Measurements from ENCODE around the gene NGEF.
"Not testable (repeated sequence)": the region's sequence is repeated elsewhere in the genome, so short reads cannot be mapped to it uniquely, and the experiment has no call there.

NGEF gene

GRCh38 chr2:233056961-233057605, 44.0 kb upstream of the NGEF start:
- H3K4me1 ChIP-seq (ENCODE audit: control insufficient read depth in 5 of 5, insufficient read depth in 5 of 5, low read length in 5 of 5), result peaks cover 0 to 37% (median 13%) of the 10 kb centered on the region in 5 donors
- H3K27me3 ChIP-seq (ENCODE audit: control insufficient read depth in 5 of 5, insufficient read depth in 4 of 5, low read length in 5 of 5), result peaks cover 0 to 6% (median 2%) of the 10 kb centered on the region in 5 donors
- H3K36me3 ChIP-seq (ENCODE audit: control insufficient read depth in 5 of 5, insufficient read depth in 5 of 5, low read length in 5 of 5), result no peaks in the 10 kb centered on the region
- no peaks in the 10 kb centered on the region for H3K9me3 ChIP-seq (ENCODE audit: control insufficient read depth in 5 of 5, low read length in 5 of 5)
- H3K9ac ChIP-seq (ENCODE audit: low read length in 5 of 5), result no peak overlapping the region
- no peak overlapping the region for H3K4me3 ChIP-seq (ENCODE audit: low read depth in 1 of 5, low read length in 5 of 5)
- no peak overlapping the region for H3K27ac ChIP-seq (ENCODE audit: low read depth, low read length)

GRCh38 chr2:233055362-233055761, 42.3 kb upstream of the NGEF start:
- no peak overlapping the region for H3K27ac ChIP-seq (ENCODE audit: low read depth, low read length)
- H3K4me1 ChIP-seq (ENCODE audit: control insufficient read depth in 5 of 5, insufficient read depth in 5 of 5, low read length in 5 of 5), result peaks cover 0 to 24% (median 6%) of the 10 kb centered on the region in 5 donors
- H3K27me3 ChIP-seq (ENCODE audit: control insufficient read depth in 5 of 5, insufficient read depth in 4 of 5, low read length in 5 of 5), result peaks cover 0 to 9% (median under 1%) of the 10 kb centered on the region in 5 donors
- no peaks in the 10 kb centered on the region for H3K9me3 ChIP-seq (ENCODE audit: control insufficient read depth in 5 of 5, low read length in 5 of 5)
- H3K9ac ChIP-seq (ENCODE audit: low read length in 5 of 5), result no peak overlapping the region
- no peaks in the 10 kb centered on the region for H3K36me3 ChIP-seq (ENCODE audit: control insufficient read depth in 5 of 5, insufficient read depth in 5 of 5, low read length in 5 of 5)
- H3K4me3 ChIP-seq (ENCODE audit: low read depth in 1 of 5, low read length in 5 of 5), result no peak overlapping the region

- Histone ChIP-seq H3K9me3 (ENCODE audit: control insufficient read depth in 5 of 5, low read length in 5 of 5) (no peaks in the 10 kb centered on the region), H3K9ac (ENCODE audit: low read length in 5 of 5) (no peak overlapping the region)
These were observed 41.1 kb upstream of the NGEF start for GRCh38 chr2:233053928-233054784.

GRCh38 chr2:233052517-233052916, 39.5 kb upstream of the NGEF start:
- H3K9me3 ChIP-seq (ENCODE audit: control insufficient read depth in 5 of 5, low read length in 5 of 5); H3K36me3 ChIP-seq (ENCODE audit: control insufficient read depth in 5 of 5, insufficient read depth in 5 of 5, low read length in 5 of 5); H3K4me3 ChIP-seq (ENCODE audit: low read depth in 1 of 5, low read length in 5 of 5); H3K9ac ChIP-seq (ENCODE audit: low read length in 5 of 5); H3K27ac ChIP-seq (ENCODE audit: low read depth, low read length): not testable (repeated sequence)
- H3K4me1 ChIP-seq (ENCODE audit: control insufficient read depth in 5 of 5, insufficient read depth in 5 of 5, low read length in 5 of 5), result peaks cover 0 to 12% (median 0%) of the 10 kb centered on the region in 5 donors
- peaks cover 0 to 10% (median 3%) of the 10 kb centered on the region in 5 donors for H3K27me3 ChIP-seq (ENCODE audit: control insufficient read depth in 5 of 5, insufficient read depth in 4 of 5, low read length in 5 of 5)

More at GRCh38 chr2:233053928-233054784, 41.1 kb upstream of the NGEF start:
- Histone ChIP-seq H3K4me1 (ENCODE audit: control insufficient read depth in 5 of 5, insufficient read depth in 5 of 5, low read length in 5 of 5) (peaks cover 0 to 15% (median 2%) of the 10 kb centered on the region in 5 donors), H3K36me3 (ENCODE audit: control insufficient read depth in 5 of 5, insufficient read depth in 5 of 5, low read length in 5 of 5) (no peaks in the 10 kb centered on the region), H3K27me3 (ENCODE audit: control insufficient read depth in 5 of 5, insufficient read depth in 4 of 5, low read length in 5 of 5) (peaks cover 0 to 9% (median 0%) of the 10 kb centered on the region in 5 donors), H3K27ac (ENCODE audit: low read depth, low read length) (no peak overlapping the region), H3K4me3 (ENCODE audit: low read depth in 1 of 5, low read length in 5 of 5) (no peak overlapping the region)

- H3K9ac ChIP-seq (ENCODE audit: low read length in 5 of 5), result no peak overlapping the region
- H3K27me3 ChIP-seq (ENCODE audit: control insufficient read depth in 5 of 5, insufficient read depth in 4 of 5, low read length in 5 of 5), result peaks cover 0 to 10% (median 3%) of the 10 kb centered on the region in 5 donors
- no peak overlapping the region for H3K4me3 ChIP-seq (ENCODE audit: low read depth in 1 of 5, low read length in 5 of 5)
- H3K9me3 ChIP-seq (ENCODE audit: control insufficient read depth in 5 of 5, low read length in 5 of 5), result no peaks in the 10 kb centered on the region
- H3K27ac ChIP-seq (ENCODE audit: low read depth, low read length), result no peak overlapping the region
- peaks cover 0 to 12% (median 0%) of the 10 kb centered on the region in 5 donors for H3K4me1 ChIP-seq (ENCODE audit: control insufficient read depth in 5 of 5, insufficient read depth in 5 of 5, low read length in 5 of 5)
- no peaks in the 10 kb centered on the region for H3K36me3 ChIP-seq (ENCODE audit: control insufficient read depth in 5 of 5, insufficient read depth in 5 of 5, low read length in 5 of 5)
These were observed 38.4 kb upstream of the NGEF start for GRCh38 chr2:233051241-233052149.

GRCh38 chr2:233049194-233049761, 36.2 kb upstream of the NGEF start:
- Histone ChIP-seq H3K9me3 (ENCODE audit: control insufficient read depth in 5 of 5, low read length in 5 of 5) (no peaks in the 10 kb centered on the region), H3K4me1 (ENCODE audit: control insufficient read depth in 5 of 5, insufficient read depth in 5 of 5, low read length in 5 of 5) (peaks cover 0 to 12% (median 0%) of the 10 kb centered on the region in 5 donors), H3K27me3 (ENCODE audit: control insufficient read depth in 5 of 5, insufficient read depth in 4 of 5, low read length in 5 of 5) (peaks cover 0 to 9% (median 3%) of the 10 kb centered on the region in 5 donors), H3K9ac (ENCODE audit: low read length in 5 of 5) (no peak overlapping the region), H3K36me3 (ENCODE audit: control insufficient read depth in 5 of 5, insufficient read depth in 5 of 5, low read length in 5 of 5) (no peaks in the 10 kb centered on the region), H3K27ac (ENCODE audit: low read depth, low read length) (no peak overlapping the region), H3K4me3 (ENCODE audit: low read depth in 1 of 5, low read length in 5 of 5) (no peak overlapping the region)

GRCh38 chr2:233048569-233049193, 35.6 kb upstream of the NGEF start:
- Histone ChIP-seq H3K27me3 (ENCODE audit: control insufficient read depth in 5 of 5, insufficient read depth in 4 of 5, low read length in 5 of 5) (peaks cover 0 to 6% (median 3%) of the 10 kb centered on the region in 5 donors), H3K36me3 (ENCODE audit: control insufficient read depth in 5 of 5, insufficient read depth in 5 of 5, low read length in 5 of 5) (no peaks in the 10 kb centered on the region), H3K9me3 (ENCODE audit: control insufficient read depth in 5 of 5, low read length in 5 of 5) (no peaks in the 10 kb centered on the region), H3K27ac (ENCODE audit: low read depth, low read length) (no peak overlapping the region), H3K4me1 (ENCODE audit: control insufficient read depth in 5 of 5, insufficient read depth in 5 of 5, low read length in 5 of 5) (peaks cover 0 to 7% (median 0%) of the 10 kb centered on the region in 5 donors), H3K9ac (ENCODE audit: low read length in 5 of 5) (no peak overlapping the region), H3K4me3 (ENCODE audit: low read depth in 1 of 5, low read length in 5 of 5) (no peak overlapping the region)

GRCh38 chr2:233047667-233048066, 34.6 kb upstream of the NGEF start:
- Histone ChIP-seq H3K27ac (ENCODE audit: low read depth, low read length) (no peak overlapping the region), H3K9ac (ENCODE audit: low read length in 5 of 5) (no peak overlapping the region), H3K4me1 (ENCODE audit: control insufficient read depth in 5 of 5, insufficient read depth in 5 of 5, low read length in 5 of 5) (peaks cover 0 to 7% (median 0%) of the 10 kb centered on the region in 5 donors), H3K36me3 (ENCODE audit: control insufficient read depth in 5 of 5, insufficient read depth in 5 of 5, low read length in 5 of 5) (no peaks in the 10 kb centered on the region), H3K4me3 (ENCODE audit: low read depth in 1 of 5, low read length in 5 of 5) (no peak overlapping the region), H3K9me3 (ENCODE audit: control insufficient read depth in 5 of 5, low read length in 5 of 5) (no peaks in the 10 kb centered on the region), H3K27me3 (ENCODE audit: control insufficient read depth in 5 of 5, insufficient read depth in 4 of 5, low read length in 5 of 5) (peaks cover 0 to 6% (median 3%) of the 10 kb centered on the region in 5 donors)

- peaks cover 0 to 7% (median 0%) of the 10 kb centered on the region in 5 donors for H3K4me1 ChIP-seq (ENCODE audit: control insufficient read depth in 5 of 5, insufficient read depth in 5 of 5, low read length in 5 of 5)
- H3K27ac ChIP-seq (ENCODE audit: low read depth, low read length), result no peak overlapping the region
- no peaks in the 10 kb centered on the region for H3K36me3 ChIP-seq (ENCODE audit: control insufficient read depth in 5 of 5, insufficient read depth in 5 of 5, low read length in 5 of 5)
- no peak overlapping the region for H3K9ac ChIP-seq (ENCODE audit: low read length in 5 of 5)
- H3K27me3 ChIP-seq (ENCODE audit: control insufficient read depth in 5 of 5, insufficient read depth in 4 of 5, low read length in 5 of 5), result peaks cover 0 to 6% (median 3%) of the 10 kb centered on the region in 5 donors
- H3K4me3 ChIP-seq (ENCODE audit: low read depth in 1 of 5, low read length in 5 of 5), result no peak overlapping the region
- no peaks in the 10 kb centered on the region for H3K9me3 ChIP-seq (ENCODE audit: control insufficient read depth in 5 of 5, low read length in 5 of 5)
These were observed 34.1 kb upstream of the NGEF start for GRCh38 chr2:233047206-233047605.
